WERI-Rb-1 (cell line): Measurements from ENCODE around the gene IMP4.

Experiments used
- DNase-seq: peaks from one replicate; pipeline ENCODE4 v3.0.0-alpha.2; 2020
- H3K27ac ChIP-seq: fragments of 250-450 bp; sonication (Bioruptor Pico); 2 replicates; pipeline ENCODE4 v1.5.1; 2020; ENCODE audit warnings: mild to moderate bottlenecking, moderate library complexity
- H3K27me3 ChIP-seq: fragments of 250-450 bp; sonication (Bioruptor Pico); 2 replicates; pipeline ENCODE4 v1.5.1; 2021; ENCODE audit warnings: mild to moderate bottlenecking, low read depth, moderate library complexity; ENCODE audit not compliant: insufficient read depth, severe bottlenecking
- H3K36me3 ChIP-seq: fragments of 250-450 bp; sonication (Bioruptor Pico); 2 replicates; pipeline ENCODE4 v1.5.1; 2020; ENCODE audit warnings: mild to moderate bottlenecking, moderate library complexity
- H3K4me3 ChIP-seq: 2 replicates; pipeline ENCODE4 v1.5.1; 2011; ENCODE audit warnings: low read depth, mild to moderate bottlenecking, control low read depth, low read length
- H3K9me3 ChIP-seq: fragments of 250-450 bp; sonication (Bioruptor Pico); 2 replicates; pipeline ENCODE4 v1.5.1; 2021; ENCODE audit warnings: mild to moderate bottlenecking, moderate library complexity; ENCODE audit not compliant: severe bottlenecking
- CTCF ChIP-seq: IDR thresholded peaks from 2 replicates; pipeline ENCODE4 v1.5.1; 2011; ENCODE audit warnings: low read depth, mild to moderate bottlenecking, control low read depth, inconsistent platforms, low read length

Gene IMP4

DNA sequence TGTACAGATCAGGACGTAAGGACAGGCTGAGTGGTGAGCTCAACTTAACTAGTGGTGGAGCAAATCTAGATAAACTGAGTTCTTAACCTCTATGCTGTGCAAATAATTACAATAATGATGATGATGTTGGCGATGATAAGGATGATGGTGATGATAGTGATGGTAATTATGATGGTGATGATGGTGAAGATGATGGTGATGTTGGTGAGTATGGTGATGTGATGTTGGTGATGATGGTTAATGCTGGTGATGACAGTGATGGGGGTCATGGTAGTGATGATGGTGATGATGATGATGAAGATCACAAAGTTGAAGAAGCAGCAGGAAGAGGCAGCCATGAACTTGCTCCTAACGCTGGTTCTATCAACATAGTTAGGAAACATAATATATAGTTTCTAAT lies 38.0 kb upstream of the IMP4 start:
- Histone ChIP-seq H3K27me3 (no peaks in the 10 kb centered on the region), H3K36me3 (no peaks in the 10 kb centered on the region), H3K9me3 (no peaks in the 10 kb centered on the region), H3K4me3 (no peak overlapping the region), H3K27ac (no peak overlapping the region)
- no peak for TF ChIP-seq CTCF
- no peak for DNase-seq

- H3K9me3 ChIP-seq, result no peaks in the 10 kb centered on the region
- no peak for DNase-seq
- no peak for TF ChIP-seq CTCF
Observed at GRCh38 chr2:130307850-130308249, 34.8 kb upstream of the IMP4 start.

GRCh38 chr2:130310881-130311280 lies 31.8 kb upstream of the IMP4 start:
- no peak for DNase-seq
- H3K36me3 ChIP-seq, result no peaks in the 10 kb centered on the region
- no peak overlapping the region for H3K27ac ChIP-seq
- H3K27me3 ChIP-seq, result no peaks in the 10 kb centered on the region
- H3K4me3 ChIP-seq, result no peak overlapping the region
- no peaks in the 10 kb centered on the region for H3K9me3 ChIP-seq
- TF ChIP-seq CTCF, result no peak

More at GRCh38 chr2:130307850-130308249, 34.8 kb upstream of the IMP4 start:
- Histone ChIP-seq H3K4me3 (no peak overlapping the region), H3K27me3 (no peaks in the 10 kb centered on the region), H3K27ac (no peak overlapping the region), H3K36me3 (no peaks in the 10 kb centered on the region)

GRCh38 chr2:130313812-130314334 lies 28.8 kb upstream of the IMP4 start:
- H3K27ac ChIP-seq, result no peak overlapping the region
- H3K9me3 ChIP-seq, result no peaks in the 10 kb centered on the region
- no peaks in the 10 kb centered on the region for H3K36me3 ChIP-seq
- DNase-seq, result no peak
- TF ChIP-seq CTCF, result no peak
- H3K27me3 ChIP-seq, result no peaks in the 10 kb centered on the region
- no peak overlapping the region for H3K4me3 ChIP-seq

DNA sequence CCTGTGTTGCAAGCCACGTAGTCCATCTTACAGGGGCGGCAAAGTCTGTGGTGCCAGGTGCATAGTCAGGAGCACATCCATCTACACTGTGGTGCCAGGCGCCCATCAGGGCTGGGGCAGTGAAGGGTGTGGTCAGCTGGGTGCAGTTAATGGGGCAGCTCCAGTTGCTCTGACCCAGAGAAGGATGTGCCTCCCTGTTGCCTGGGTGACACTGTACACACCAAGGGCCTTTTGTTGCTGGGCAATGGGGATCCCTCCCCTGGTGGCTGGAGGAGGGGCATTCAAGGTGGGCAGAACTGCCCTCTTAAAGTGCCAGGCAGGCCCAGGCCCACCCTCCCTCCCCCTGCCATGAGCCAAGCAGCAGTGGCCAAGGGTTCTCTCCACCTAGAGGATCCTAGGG lies 28.3 kb upstream of the IMP4 start:
- TF ChIP-seq CTCF, result no peak
- no peak overlapping the region for H3K4me3 ChIP-seq
- DNase-seq, result no peak
- no peaks in the 10 kb centered on the region for H3K36me3 ChIP-seq
- H3K27me3 ChIP-seq, result no peaks in the 10 kb centered on the region
- H3K27ac ChIP-seq, result no peak overlapping the region
- no peaks in the 10 kb centered on the region for H3K9me3 ChIP-seq

- no peaks in the 10 kb centered on the region for H3K36me3 ChIP-seq
- H3K27ac ChIP-seq, result no peak overlapping the region
- H3K9me3 ChIP-seq, result no peaks in the 10 kb centered on the region
- DNase-seq, result no peak
- TF ChIP-seq CTCF, result no peak
- H3K27me3 ChIP-seq, result no peaks in the 10 kb centered on the region
- no peak overlapping the region for H3K4me3 ChIP-seq
Observed at GRCh38 chr2:130316596-130316995, 26.1 kb upstream of the IMP4 start.
